ENCODE results near the gene RAB10.

GRCh38 chr2:26177122-26177521 lies 143.2 kb downstream of the RAB10 start:
- TF ChIP-seq CTCF (conservative IDR thresholded peaks at IDR 0.05) (no peak), ZFX (IDR thresholded peaks at IDR 0.05) (no peak)

Data from C4-2B (cell line).